Hematopoietic multipotent progenitor cell treated with erythropoietin and hydrocortisone succinate and interleukin-3 and kit ligand, for 17 days (in vitro differentiated cells): Measurements from ENCODE around the gene DYNLT4.
A peak's percentile ranks its signal among the peaks of the same experiment; 100 is the strongest.
"Not testable (repeated sequence)": the region's sequence is repeated elsewhere in the genome, so short reads cannot be mapped to it uniquely, and the experiment has no call there.

ENCODE experiments used
- DNase-seq: peaks from one replicate; pipeline ENCODE4 v3.0.0-alpha.2; 2015; ENCODE audit warnings: low spot score

The DYNLT4 gene

GRCh38 chr1:44828841-44829440, 21.8 kb upstream of the DYNLT4 start:
- DNase-seq = no peak

GRCh38 chr1:44828003-44828651, 21.0 kb upstream of the DYNLT4 start:
- DNase-seq = no peak

- DNase-seq = peak; percentile 85
Observed at GRCh38 chr1:44827197-44828002, 20.2 kb upstream of the DYNLT4 start.

- DNase-seq = peak; percentile 19
Observed at GRCh38 chr1:44826375-44827196, 19.4 kb upstream of the DYNLT4 start.

GRCh38 chr1:44824392-44824791, 17.2 kb upstream of the DYNLT4 start:
- DNase-seq = not testable (repeated sequence)

GRCh38 chr1:44822981-44823451, 15.9 kb upstream of the DYNLT4 start:
- no peak for DNase-seq

GRCh38 chr1:44822131-44822701, 15.1 kb upstream of the DYNLT4 start:
- DNase-seq = no peak

GRCh38 chr1:44821240-44821715, 14.1 kb upstream of the DYNLT4 start:
- DNase-seq = no peak

- DNase-seq = no peak
Observed at GRCh38 chr1:44820328-44821239, 13.4 kb upstream of the DYNLT4 start.

- DNase-seq = peak; percentile 78
Observed at GRCh38 chr1:44819608-44820327, 12.6 kb upstream of the DYNLT4 start.

GRCh38 chr1:44819196-44819607, 12.1 kb upstream of the DYNLT4 start:
- DNase-seq = no peak

- no peak for DNase-seq
Observed at GRCh38 chr1:44817771-44818495, 10.8 kb upstream of the DYNLT4 start.

GRCh38 chr1:44817307-44817706, 10.2 kb upstream of the DYNLT4 start:
- no peak for DNase-seq

- not testable (repeated sequence) for DNase-seq
Observed at GRCh38 chr1:44815926-44816325, 8.8 kb upstream of the DYNLT4 start.

- DNase-seq = no peak
Observed at GRCh38 chr1:44812822-44813543, 5.8 kb upstream of the DYNLT4 start.

GRCh38 chr1:44811234-44811633, 4.1 kb upstream of the DYNLT4 start:
- no peak for DNase-seq

GRCh38 chr1:44810762-44811105, 3.6 kb upstream of the DYNLT4 start:
- not testable (repeated sequence) for DNase-seq

- peak; percentile 66 for DNase-seq
Observed at GRCh38 chr1:44810101-44810761, 3.1 kb upstream of the DYNLT4 start.
